ENCODE results near the gene MAMLD1. TPM values are rescaled to one million over a fixed set of nuclear protein-coding genes. Genes with fewer than 3 reads are reported as not detected.

MAMLD1 gene
- total RNA-seq, 2 donors from 2014 or later: 0.44 to 0.68 TPM

DNA sequence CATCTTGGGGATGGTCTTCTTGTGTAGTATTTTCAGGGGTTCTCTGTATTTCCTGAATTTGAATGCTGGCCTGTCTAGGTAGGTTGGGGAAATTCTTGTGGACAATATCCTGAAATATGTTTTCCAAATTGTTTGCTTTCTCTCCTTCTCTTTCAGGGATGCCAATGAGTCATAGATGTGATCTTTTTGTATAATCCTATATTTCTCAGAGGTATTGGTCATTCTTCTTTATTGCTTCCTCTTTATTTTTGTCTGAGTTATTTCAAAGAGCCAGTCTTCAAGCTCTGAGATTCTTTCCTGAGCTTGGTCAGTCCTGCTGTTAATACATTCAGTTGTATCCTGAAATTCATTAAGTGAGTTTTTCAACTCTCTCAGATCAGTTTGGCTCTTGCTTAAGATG is 73.1 kb downstream of the MAMLD1 start:
- Mint-ChIP-seq H3K4me1 (no peaks in the 10 kb centered on the region), H3K36me3 (ENCODE audit: low read depth) (no peaks in the 10 kb centered on the region), H3K27me3 (ENCODE audit: insufficient read depth) (peaks cover 2% of the 10 kb centered on the region), H3K27ac (no peak overlapping the region), H3K9me3 (peaks cover 63% of the 10 kb centered on the region), H3K4me3 (no peak overlapping the region)
- no peak overlapping the region for H3K4me3 ChIP-seq (ENCODE audit: low read length)
- H3K4me1 ChIP-seq (ENCODE audit: control insufficient read depth, insufficient read depth, low read length): no peaks in the 10 kb centered on the region
- TF ChIP-seq, protein P1, sequence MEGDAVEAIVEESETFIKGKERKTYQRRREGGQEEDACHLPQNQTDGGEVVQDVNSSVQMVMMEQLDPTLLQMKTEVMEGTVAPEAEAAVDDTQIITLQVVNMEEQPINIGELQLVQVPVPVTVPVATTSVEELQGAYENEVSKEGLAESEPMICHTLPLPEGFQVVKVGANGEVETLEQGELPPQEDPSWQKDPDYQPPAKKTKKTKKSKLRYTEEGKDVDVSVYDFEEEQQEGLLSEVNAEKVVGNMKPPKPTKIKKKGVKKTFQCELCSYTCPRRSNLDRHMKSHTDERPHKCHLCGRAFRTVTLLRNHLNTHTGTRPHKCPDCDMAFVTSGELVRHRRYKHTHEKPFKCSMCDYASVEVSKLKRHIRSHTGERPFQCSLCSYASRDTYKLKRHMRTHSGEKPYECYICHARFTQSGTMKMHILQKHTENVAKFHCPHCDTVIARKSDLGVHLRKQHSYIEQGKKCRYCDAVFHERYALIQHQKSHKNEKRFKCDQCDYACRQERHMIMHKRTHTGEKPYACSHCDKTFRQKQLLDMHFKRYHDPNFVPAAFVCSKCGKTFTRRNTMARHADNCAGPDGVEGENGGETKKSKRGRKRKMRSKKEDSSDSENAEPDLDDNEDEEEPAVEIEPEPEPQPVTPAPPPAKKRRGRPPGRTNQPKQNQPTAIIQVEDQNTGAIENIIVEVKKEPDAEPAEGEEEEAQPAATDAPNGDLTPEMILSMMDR (conservative IDR thresholded peaks at IDR 0.05): no peak
- no peaks in the 10 kb centered on the region for H3K27me3 ChIP-seq (ENCODE audit: control insufficient read depth, insufficient read depth, low read length, poor library complexity, severe bottlenecking)
- H3K9ac ChIP-seq (ENCODE audit: extremely low read depth, low read length, poor library complexity, severe bottlenecking): no peak overlapping the region
- no peak overlapping the region for H3K27ac ChIP-seq (ENCODE audit: low read depth, low read length)
- DNase-seq: no peak
- no peaks in the 10 kb centered on the region for H3K36me3 ChIP-seq (ENCODE audit: control insufficient read depth, insufficient read depth, low read length)
- H3K9me3 ChIP-seq (ENCODE audit: control insufficient read depth, low read length): no peaks in the 10 kb centered on the region

DNA sequence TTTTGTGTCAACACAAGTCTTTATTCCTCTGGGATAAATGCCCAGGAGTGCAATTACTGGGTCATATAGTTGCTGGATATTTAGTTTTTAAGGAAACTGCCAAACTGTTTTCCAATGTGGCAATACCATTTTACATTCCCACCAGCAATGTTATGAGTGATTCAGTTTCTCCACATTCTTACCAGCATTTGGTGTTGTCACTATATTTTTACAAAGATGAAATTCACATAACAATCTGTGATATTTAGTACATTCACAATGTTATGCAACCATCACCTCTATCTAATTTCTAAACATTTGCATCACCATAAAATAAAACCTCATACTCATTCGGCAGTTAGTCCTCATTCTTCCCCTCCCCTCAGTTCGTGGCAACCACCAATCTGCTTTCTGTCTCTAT is 75.0 kb downstream of the MAMLD1 start:
- H3K36me3 ChIP-seq (ENCODE audit: control insufficient read depth, insufficient read depth, low read length): no peaks in the 10 kb centered on the region
- H3K9ac ChIP-seq (ENCODE audit: extremely low read depth, low read length, poor library complexity, severe bottlenecking): no peak overlapping the region
- H3K27me3 ChIP-seq (ENCODE audit: control insufficient read depth, insufficient read depth, low read length, poor library complexity, severe bottlenecking): no peaks in the 10 kb centered on the region
- Mint-ChIP-seq H3K4me3 (no peak overlapping the region), H3K27ac (no peak overlapping the region), H3K36me3 (ENCODE audit: low read depth) (no peaks in the 10 kb centered on the region), H3K9me3 (peaks cover 58% of the 10 kb centered on the region), H3K4me1 (no peaks in the 10 kb centered on the region), H3K27me3 (ENCODE audit: insufficient read depth) (peaks cover 2% of the 10 kb centered on the region)
- no peak overlapping the region for H3K27ac ChIP-seq (ENCODE audit: low read depth, low read length)
- H3K4me3 ChIP-seq (ENCODE audit: low read length): no peak overlapping the region
- no peaks in the 10 kb centered on the region for H3K9me3 ChIP-seq (ENCODE audit: control insufficient read depth, low read length)
- TF ChIP-seq, protein P1 (conservative IDR thresholded peaks at IDR 0.05): no peak
- no peak for DNase-seq
- no peaks in the 10 kb centered on the region for H3K4me1 ChIP-seq (ENCODE audit: control insufficient read depth, insufficient read depth, low read length)
- 92% methylated on average over 2 of the region's 2 CpGs; no CpG with 5 or more reads in 1 of the 2 experiments for WGBS, 2 experiments (ENCODE audit: insufficient coverage in 1 of 2, insufficient read length in 1 of 2)

DNA sequence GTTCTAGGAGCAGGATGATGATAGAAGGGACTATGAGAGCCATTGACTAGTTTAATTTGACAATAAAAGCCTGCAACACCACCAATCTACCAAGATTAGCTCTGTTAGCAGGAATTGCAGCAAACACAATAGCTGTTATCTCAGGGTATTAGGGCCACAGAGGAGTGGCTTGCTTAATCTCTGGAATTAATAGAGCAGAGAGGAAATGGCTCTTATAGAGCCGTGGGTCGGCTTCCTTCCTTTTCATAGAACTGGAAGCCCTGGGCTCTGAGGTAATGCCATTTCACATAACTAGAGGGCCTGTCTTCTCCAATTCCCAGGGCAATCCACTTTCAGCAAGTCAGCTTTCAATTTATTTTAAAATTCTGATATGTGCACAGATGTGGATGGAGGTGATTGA is 83.0 kb downstream of the MAMLD1 start:
- Mint-ChIP-seq H3K27me3 (ENCODE audit: insufficient read depth) (peaks cover 2% of the 10 kb centered on the region), H3K36me3 (ENCODE audit: low read depth) (no peaks in the 10 kb centered on the region), H3K9me3 (peaks cover 35% of the 10 kb centered on the region), H3K4me3 (no peak overlapping the region), H3K27ac (no peak overlapping the region), H3K4me1 (peaks cover 16% of the 10 kb centered on the region)
- no peak for DNase-seq
- WGBS, 2 experiments (ENCODE audit: insufficient coverage in 1 of 2, insufficient read length in 1 of 2): 29 to 100% methylated on average over 1 to 2 of the region's 2 CpGs
- Histone ChIP-seq H3K27ac (ENCODE audit: low read depth, low read length) (no peak overlapping the region), H3K9ac (ENCODE audit: extremely low read depth, low read length, poor library complexity, severe bottlenecking) (no peak overlapping the region), H3K36me3 (ENCODE audit: control insufficient read depth, insufficient read depth, low read length) (no peaks in the 10 kb centered on the region), H3K9me3 (ENCODE audit: control insufficient read depth, low read length) (no peaks in the 10 kb centered on the region), H3K27me3 (ENCODE audit: control insufficient read depth, insufficient read depth, low read length, poor library complexity, severe bottlenecking) (no peaks in the 10 kb centered on the region), H3K4me3 (ENCODE audit: low read length) (no peak overlapping the region), H3K4me1 (ENCODE audit: control insufficient read depth, insufficient read depth, low read length) (no peaks in the 10 kb centered on the region)
- TF ChIP-seq, protein P1 (conservative IDR thresholded peaks at IDR 0.05): no peak

Measured in endodermal cell (in vitro differentiated cells).